Naive thymus-derived CD4-positive, alpha-beta T cell (primary cell): ENCODE measurements around the gene QRSL1. TPM values are rescaled to one million over a fixed set of nuclear protein-coding genes. Genes with fewer than 3 reads are reported as not detected.
"Not testable (repeated sequence)": the region's sequence is repeated elsewhere in the genome, so short reads cannot be mapped to it uniquely, and the experiment has no call there.

ENCODE experiments used
- ATAC-seq: fragments of 150-1000 bp; cut with Tn5 transposase; 2 replicates; pipeline ENCODE4 v1.10.0; 2021; ENCODE audit warnings: mild to moderate bottlenecking, moderate library complexity
- CTCF ChIA-PET: fragments of 350-600 bp; sonication (Branson Sonifier 250); formaldehyde crosslinking; loops from one replicate; lab custom pipeline; 2021; ENCODE audit warnings: antibody characterized with exemption; lab: Charles Lee
- POLR2A ChIA-PET: fragments of 350-600 bp; sonication (Branson Sonifier 250); formaldehyde crosslinking; loops from one replicate; lab custom pipeline; 2021; ENCODE audit warnings: antibody characterized with exemption, inconsistent platforms; lab: Charles Lee
- DNase-seq, 9 donors: peaks; one replicate each; pipeline versions ENCODE4 v3.0.0 to v3.0.0-alpha.2; 2020 to 2022; ENCODE audit warnings: mixed read lengths in 1 of 9
- H3K27ac ChIP-seq: one replicate; pipeline ENCODE4 v1.7.0; 2013; ENCODE audit warnings: mild to moderate bottlenecking, low read depth, low read length, moderate library complexity
- H3K27me3 ChIP-seq, 2 donors: one replicate each; pipeline ENCODE4 v1.7.0; 2013; ENCODE audit warnings: low read length in 2 of 2, mild to moderate bottlenecking in 2 of 2, moderate library complexity in 2 of 2; ENCODE audit not compliant: control insufficient read depth in 2 of 2, insufficient read depth in 2 of 2
- H3K36me3 ChIP-seq, 3 experiments: 1 replicate in 2 of 3; 2 replicates in 1 of 3; pipeline ENCODE4 v1.7.0; 2013; ENCODE audit warnings: low read length in 3 of 3, mild to moderate bottlenecking in 3 of 3, moderate library complexity in 1 of 3; ENCODE audit not compliant: insufficient read depth in 3 of 3, control insufficient read depth in 2 of 3
- H3K4me1 ChIP-seq, 2 donors: one replicate each; pipeline ENCODE4 v1.7.0; 2013; ENCODE audit warnings: low read length in 2 of 2, mild to moderate bottlenecking in 2 of 2, moderate library complexity in 1 of 2; ENCODE audit not compliant: control insufficient read depth in 2 of 2, insufficient read depth in 2 of 2
- H3K4me3 ChIP-seq: 2 replicates; pipeline ENCODE4 v1.7.0; 2013; ENCODE audit warnings: mild to moderate bottlenecking, low read length
- H3K9me3 ChIP-seq, 3 experiments: 1 replicate in 2 of 3; 2 replicates in 1 of 3; pipeline ENCODE4 v1.7.0; 2013; ENCODE audit warnings: low read length in 3 of 3; ENCODE audit not compliant: control insufficient read depth in 2 of 3
- H3K27ac Mint-ChIP-seq, 9 donors: one replicate each; pipeline ENCODE4 v1.8.0; 2020 to 2022; ENCODE audit warnings: mixed read lengths in 9 of 9, mild to moderate bottlenecking in 8 of 9, moderate library complexity in 5 of 9, inconsistent platforms in 2 of 9
- H3K27me3 Mint-ChIP-seq, 5 donors: one replicate each; pipeline ENCODE4 v1.8.0; 2021 to 2022; ENCODE audit warnings: mixed read lengths in 5 of 5, mild to moderate bottlenecking in 1 of 5
- H3K36me3 Mint-ChIP-seq, 5 donors: one replicate each; pipeline ENCODE4 v1.8.0; 2020 to 2022; ENCODE audit warnings: mixed read lengths in 5 of 5, mild to moderate bottlenecking in 3 of 5, inconsistent platforms in 1 of 5
- H3K4me1 Mint-ChIP-seq, 7 donors: one replicate each; pipeline ENCODE4 v1.8.0; 2020 to 2022; ENCODE audit warnings: mixed read lengths in 7 of 7, mild to moderate bottlenecking in 3 of 7, inconsistent platforms in 1 of 7
- H3K4me3 Mint-ChIP-seq, 10 donors: one replicate each; pipeline ENCODE4 v1.8.0; 2020 to 2022; ENCODE audit warnings: mild to moderate bottlenecking in 10 of 10, mixed read lengths in 10 of 10, moderate library complexity in 6 of 10, inconsistent platforms in 2 of 10
- H3K9me3 Mint-ChIP-seq, 11 donors: one replicate each; pipeline ENCODE4 v1.8.0; 2020 to 2022; ENCODE audit warnings: mixed read lengths in 11 of 11, mild to moderate bottlenecking in 4 of 11, inconsistent platforms in 1 of 11, moderate library complexity in 1 of 11
- intact Hi-C, 2 donors: fragments of 100-400 bp; cut with micrococcal nuclease; formaldehyde crosslinking; loops; one replicate each; pipeline ENCODE4 v1.15.1; 2023
- polyA plus RNA-seq, 2 donors: library from polyadenylated mRNA; unstranded; fragments of 300-500 nt; fragmentation: Illumina TruSeq; gene quantifications; one replicate each; pipeline ENCODE4 v1.2.3, GENCODE V29; 2021
- total RNA-seq, 6 experiments: library from RNA in 5 of 6; stranded (reverse) in 5 of 6; gene quantifications; 1 replicate in 5 of 6; 2 replicates in 1 of 6; pipeline ENCODE4 v1.2.3 and lab custom pipeline; 2021 to 2026

QRSL1 gene
- total and polyA plus RNA-seq, 7 experiments from 2014 or later: 8.0 to 14.8 (median 12.8) TPM

GRCh38 chr6:106693418-106693817 is 64.0 kb downstream of the QRSL1 start:
- Histone ChIP-seq H3K4me3 (no peak overlapping the region), H3K9me3 (no peaks in the 10 kb centered on the region), H3K27ac (no peak overlapping the region), H3K27me3 (no peaks in the 10 kb centered on the region), H3K36me3 (no peaks in the 10 kb centered on the region), H3K4me1 (no peaks in the 10 kb centered on the region)
- Mint-ChIP-seq H3K27ac (no peak overlapping the region), H3K4me3 (no peak overlapping the region), H3K4me1 (peaks cover 0 to 2% (median 0%) of the 10 kb centered on the region in 7 donors), H3K36me3 (no peaks in the 10 kb centered on the region), H3K9me3 (no peaks in the 10 kb centered on the region), H3K27me3 (peaks cover 0 to 23% (median 10%) of the 10 kb centered on the region in 5 donors)
- DNase-seq: no peak
- ChIA-PET CTCF (no interaction called here), POLR2A (no interaction called here)
- no peak for ATAC-seq
- intact Hi-C loops: no loop called here

GRCh38 chr6:106694343-106694742 is 65.0 kb downstream of the QRSL1 start:
- Mint-ChIP-seq H3K27me3 (peaks cover 0 to 23% (median 10%) of the 10 kb centered on the region in 5 donors), H3K9me3 (no peaks in the 10 kb centered on the region), H3K4me1 (peaks cover 0 to 2% (median 0%) of the 10 kb centered on the region in 7 donors), H3K36me3 (no peaks in the 10 kb centered on the region), H3K27ac (no peak overlapping the region), H3K4me3 (no peak overlapping the region)
- Histone ChIP-seq H3K9me3 (no peaks in the 10 kb centered on the region), H3K4me3 (no peak overlapping the region), H3K36me3 (no peaks in the 10 kb centered on the region), H3K4me1 (no peaks in the 10 kb centered on the region), H3K27me3 (no peaks in the 10 kb centered on the region), H3K27ac (no peak overlapping the region)
- CTCF ChIA-PET: no interaction called here
- POLR2A ChIA-PET: no interaction called here
- intact Hi-C loops: no loop called here
- no peak for DNase-seq
- no peak for ATAC-seq

- Mint-ChIP-seq H3K36me3 (peaks cover 0 to 4% (median 0%) of the 10 kb centered on the region in 5 donors), H3K4me3 (no peak overlapping the region), H3K27me3 (peaks cover 19 to 49% (median 22%) of the 10 kb centered on the region in 5 donors), H3K9me3 (peaks cover 0 to 6% (median 4%) of the 10 kb centered on the region in 11 donors), H3K4me1 (peaks cover 0 to 3% (median 0%) of the 10 kb centered on the region in 7 donors), H3K27ac (no peak overlapping the region)
- DNase-seq (no peak), ATAC-seq (no peak)
- CTCF ChIA-PET: interaction anchor here (0.6 kb wide), 1 partner anchor 44 kb away, joined by 5 read pairs; no protein-coding TSS in a partner anchor
- H3K36me3 ChIP-seq: no peaks in the 10 kb centered on the region
- H3K9me3 ChIP-seq: no peaks in the 10 kb centered on the region
- H3K4me3 ChIP-seq: no peak overlapping the region
- no peak overlapping the region for H3K27ac ChIP-seq
- no peaks in the 10 kb centered on the region for H3K27me3 ChIP-seq
- intact Hi-C loops: no loop called here
- no peaks in the 10 kb centered on the region for H3K4me1 ChIP-seq
- POLR2A ChIA-PET: no interaction called here
These were observed 71.2 kb downstream of the QRSL1 start for GRCh38 chr6:106700581-106700980.

- H3K4me3 ChIP-seq, H3K27me3 ChIP-seq, H3K27ac ChIP-seq, H3K4me3 Mint-ChIP-seq, POLR2A ChIA-PET, ATAC-seq, H3K9me3 ChIP-seq, H3K36me3 Mint-ChIP-seq, intact Hi-C loops, H3K4me1 ChIP-seq, H3K9me3 Mint-ChIP-seq, H3K27ac Mint-ChIP-seq, DNase-seq, H3K4me1 Mint-ChIP-seq, H3K36me3 ChIP-seq: not testable (repeated sequence)
- CTCF ChIA-PET: interaction anchor here (0.6 kb wide), 1 partner anchor 43 kb away, joined by 5 read pairs; no protein-coding TSS in a partner anchor
- peaks cover 19 to 46% (median 22%) of the 10 kb centered on the region in 5 donors for H3K27me3 Mint-ChIP-seq
These were observed 71.8 kb downstream of the QRSL1 start for GRCh38 chr6:106701201-106701600.

GRCh38 chr6:106702046-106702445 is 72.7 kb downstream of the QRSL1 start:
- H3K27ac ChIP-seq: no peak overlapping the region
- peaks cover 15 to 39% (median 22%) of the 10 kb centered on the region in 5 donors for H3K27me3 Mint-ChIP-seq
- ChIA-PET CTCF (no interaction called here), POLR2A (no interaction called here)
- H3K4me1 Mint-ChIP-seq: peaks cover 0 to 3% (median 0%) of the 10 kb centered on the region in 7 donors
- no peak overlapping the region for H3K4me3 Mint-ChIP-seq
- H3K4me1 ChIP-seq: no peaks in the 10 kb centered on the region
- ATAC-seq (no peak), DNase-seq (no peak)
- peaks cover 0 to 10% (median 5%) of the 10 kb centered on the region in 11 donors for H3K9me3 Mint-ChIP-seq
- intact Hi-C loops: no loop called here
- H3K36me3 Mint-ChIP-seq: peaks cover 0 to 4% (median 0%) of the 10 kb centered on the region in 5 donors
- H3K4me3 ChIP-seq: no peak overlapping the region
- no peaks in the 10 kb centered on the region for H3K9me3 ChIP-seq
- H3K36me3 ChIP-seq: no peaks in the 10 kb centered on the region
- no peaks in the 10 kb centered on the region for H3K27me3 ChIP-seq
- no peak overlapping the region for H3K27ac Mint-ChIP-seq

- Mint-ChIP-seq H3K27ac (no peak overlapping the region), H3K27me3 (peaks cover 17 to 39% (median 22%) of the 10 kb centered on the region in 5 donors), H3K4me1 (peaks cover 0 to 3% (median 0%) of the 10 kb centered on the region in 7 donors), H3K4me3 (no peak overlapping the region), H3K9me3 (peaks cover 0 to 10% (median 5%) of the 10 kb centered on the region in 11 donors), H3K36me3 (peaks cover 0 to 4% (median 0%) of the 10 kb centered on the region in 5 donors)
- H3K4me3 ChIP-seq: no peak overlapping the region
- H3K36me3 ChIP-seq: no peaks in the 10 kb centered on the region
- ChIA-PET CTCF (no interaction called here), POLR2A (no interaction called here)
- no peaks in the 10 kb centered on the region for H3K4me1 ChIP-seq
- ATAC-seq: peak; percentile 47
- H3K27me3 ChIP-seq: no peaks in the 10 kb centered on the region
- intact Hi-C loops: no loop called here
- H3K9me3 ChIP-seq: no peaks in the 10 kb centered on the region
- no peak overlapping the region for H3K27ac ChIP-seq
- no peak for DNase-seq
These were observed 73.2 kb downstream of the QRSL1 start for GRCh38 chr6:106702451-106703110.

GRCh38 chr6:106704327-106704726 is 74.9 kb downstream of the QRSL1 start:
- Mint-ChIP-seq H3K36me3 (peaks cover 0 to 4% (median 0%) of the 10 kb centered on the region in 5 donors), H3K27ac (no peak overlapping the region), H3K4me3 (no peak overlapping the region), H3K9me3 (peaks cover 0 to 10% (median 5%) of the 10 kb centered on the region in 11 donors), H3K4me1 (peaks cover 0 to 3% (median 0%) of the 10 kb centered on the region in 7 donors), H3K27me3 (peaks cover 17 to 39% (median 22%) of the 10 kb centered on the region in 5 donors)
- H3K4me3 ChIP-seq: no peak overlapping the region
- no peak overlapping the region for H3K27ac ChIP-seq
- no peak for DNase-seq
- H3K27me3 ChIP-seq: no peaks in the 10 kb centered on the region
- ATAC-seq: no peak
- intact Hi-C loops: no loop called here
- no peaks in the 10 kb centered on the region for H3K9me3 ChIP-seq
- no peaks in the 10 kb centered on the region for H3K4me1 ChIP-seq
- H3K36me3 ChIP-seq: no peaks in the 10 kb centered on the region
- POLR2A ChIA-PET: no interaction called here
- CTCF ChIA-PET: no interaction called here
